GM19035 (cell line): Measurements from ENCODE around the gene PTRH2.
"Not testable (repeated sequence)": the region's sequence is repeated elsewhere in the genome, so short reads cannot be mapped to it uniquely, and the experiment has no call there.

Experiments
- ATAC-seq: cut with Tn5 transposase; IDR thresholded peaks from one replicate; pipeline ENCODE4 v1.9.1; 2021; ENCODE audit not compliant: unreplicated experiment

PTRH2 gene

DNA sequence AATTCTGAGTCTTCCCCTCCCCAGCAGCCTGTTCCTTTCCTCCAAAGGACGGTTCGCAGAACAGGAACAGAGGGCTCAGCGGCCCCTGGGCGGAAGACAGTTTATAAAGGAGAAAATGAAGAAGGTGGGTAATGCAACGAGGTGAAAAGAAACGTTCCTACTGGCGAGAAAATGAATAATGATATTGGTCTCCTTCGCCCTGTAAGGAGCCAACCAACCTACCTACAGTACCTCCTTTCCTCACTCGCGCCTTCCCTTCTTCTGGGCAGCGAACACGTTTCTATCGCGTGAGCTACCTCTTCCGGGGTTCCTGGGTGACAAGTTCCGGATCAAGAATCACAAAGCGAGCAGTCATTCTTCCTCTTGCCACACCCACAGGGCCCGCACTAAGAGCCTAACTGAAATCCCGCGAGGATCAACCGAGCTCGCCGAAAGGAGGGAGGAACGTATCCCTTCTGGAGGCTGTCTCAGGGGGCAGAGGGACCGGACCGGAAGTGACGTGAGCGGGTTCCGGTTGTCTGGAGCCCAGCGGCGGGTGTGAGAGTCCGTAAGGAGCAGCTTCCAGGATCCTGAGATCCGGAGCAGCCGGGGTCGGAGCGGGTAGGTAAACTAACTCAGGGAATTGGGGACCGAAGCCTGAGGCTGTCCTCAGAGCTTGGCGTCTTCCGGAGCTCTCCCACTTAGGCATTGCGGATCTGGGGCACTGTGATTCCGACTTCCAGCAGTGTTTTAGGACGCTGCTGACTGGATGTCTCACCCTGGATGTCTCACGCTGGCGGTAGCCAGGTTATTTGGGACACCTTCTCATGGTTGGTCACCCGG is at the start of gene PTRH2, which contains the start of gene VMP1:
TSS of gene PTRH2 (minus strand) at position 282 of the 822 bp plus-strand sequence. CDS start 9,452 bp downstream, outside the sequence.
TSS of gene VMP1 (plus strand) at position 506 of the 822 bp plus-strand sequence. CDS start 23,793 bp downstream, outside the sequence.
- ATAC-seq: peak; percentile 95

GRCh38 chr17:59756236-59756818 is 49.1 kb upstream of the PTRH2 start:
- no peak for ATAC-seq

- not testable (repeated sequence) for ATAC-seq
These were observed 47.8 kb upstream of the PTRH2 start for GRCh38 chr17:59755069-59755468.

- ATAC-seq: no peak
These were observed 47.3 kb upstream of the PTRH2 start for GRCh38 chr17:59754552-59754951.

- ATAC-seq: peak; percentile 67
These were observed 46.6 kb upstream of the PTRH2 start for GRCh38 chr17:59753522-59754467.

DNA sequence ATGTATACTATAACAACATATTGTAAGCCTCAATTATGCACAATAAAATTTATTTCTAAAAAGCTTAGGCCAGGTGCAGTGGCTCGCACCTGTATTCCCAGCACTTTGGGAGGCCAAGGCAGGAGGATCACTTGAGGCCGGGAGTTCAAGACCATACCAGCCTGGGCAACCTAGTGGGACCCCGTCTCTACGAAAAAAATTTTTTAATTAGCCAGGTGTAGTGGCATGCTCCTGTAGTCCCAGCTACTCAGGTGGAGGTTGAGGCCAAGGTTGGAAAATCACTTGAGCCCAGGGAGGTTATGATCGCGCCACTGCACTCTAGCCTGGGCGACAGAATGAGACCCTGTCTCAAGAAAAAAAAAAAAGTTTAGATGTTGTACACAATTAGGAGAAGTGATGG is 45.7 kb upstream of the PTRH2 start:
- ATAC-seq: no peak

GRCh38 chr17:59752446-59752845 is 45.2 kb upstream of the PTRH2 start:
- ATAC-seq: no peak

GRCh38 chr17:59751955-59752413 is 44.8 kb upstream of the PTRH2 start:
- peak; percentile 45 for ATAC-seq

DNA sequence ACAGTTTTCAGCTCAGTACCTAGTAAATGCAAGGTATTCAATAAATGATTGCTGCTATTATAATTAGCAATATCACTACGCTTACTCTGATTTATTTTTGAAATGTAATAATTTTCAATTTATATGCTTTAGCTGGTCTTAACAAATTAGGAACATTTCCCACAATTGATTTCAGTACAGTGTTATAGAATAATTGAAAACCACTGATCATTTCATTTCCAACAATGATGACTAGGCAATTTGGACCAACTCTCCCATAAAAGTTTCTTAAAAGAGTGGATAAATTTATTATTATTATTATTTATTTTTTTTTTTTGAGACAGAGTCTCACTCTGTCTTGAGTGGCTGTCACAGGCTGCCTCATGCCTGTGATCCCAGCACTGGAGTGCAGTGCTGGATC is 41.4 kb upstream of the PTRH2 start:
- ATAC-seq: no peak

DNA sequence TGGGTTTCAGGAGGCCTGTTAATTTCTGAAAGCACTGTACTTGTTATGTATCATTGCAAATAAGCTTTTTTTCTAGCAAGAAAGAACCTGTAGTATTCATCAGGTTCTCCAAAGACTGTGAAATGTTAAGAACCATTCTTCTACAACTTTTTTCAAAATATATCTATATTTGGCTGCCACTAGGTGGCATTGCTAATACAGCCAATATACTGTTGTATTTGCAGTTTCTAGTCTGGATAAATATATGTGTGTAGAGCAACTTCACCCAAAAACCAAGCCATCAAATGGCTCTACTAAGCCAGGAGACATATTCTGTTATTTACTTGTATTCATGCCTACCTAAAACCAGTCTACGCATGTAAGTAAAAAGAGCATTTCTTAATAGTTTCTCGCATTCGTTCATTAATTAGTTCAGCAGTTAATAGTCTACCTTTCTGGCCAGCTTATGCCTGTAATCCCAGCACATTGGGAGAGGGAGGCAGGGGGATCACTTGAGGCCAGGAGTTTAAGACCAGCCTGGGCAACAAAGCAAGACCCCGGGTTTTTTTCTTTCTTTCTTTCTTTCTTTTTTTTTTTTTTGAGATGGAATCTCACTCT is 39.7 kb upstream of the PTRH2 start:
- ATAC-seq: no peak

DNA sequence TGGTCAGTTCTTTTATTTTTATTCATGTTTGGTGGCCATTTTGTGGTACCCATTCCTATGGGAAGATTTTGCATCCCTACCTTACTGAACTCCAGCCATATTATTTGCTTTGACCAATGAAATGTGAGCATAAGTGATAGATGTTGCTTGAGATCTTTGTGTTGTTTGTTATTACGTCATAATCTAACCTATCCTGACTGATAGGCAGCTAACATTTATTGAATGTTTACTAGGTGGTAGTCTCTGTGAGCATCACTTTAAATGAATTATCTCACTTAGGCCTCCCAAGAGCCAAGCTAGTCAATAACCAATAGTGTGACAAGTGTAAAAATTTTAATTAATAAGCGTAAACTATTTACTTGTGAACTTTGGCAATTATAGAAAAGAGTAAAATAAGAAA is 37.8 kb upstream of the PTRH2 start:
- no peak for ATAC-seq

DNA sequence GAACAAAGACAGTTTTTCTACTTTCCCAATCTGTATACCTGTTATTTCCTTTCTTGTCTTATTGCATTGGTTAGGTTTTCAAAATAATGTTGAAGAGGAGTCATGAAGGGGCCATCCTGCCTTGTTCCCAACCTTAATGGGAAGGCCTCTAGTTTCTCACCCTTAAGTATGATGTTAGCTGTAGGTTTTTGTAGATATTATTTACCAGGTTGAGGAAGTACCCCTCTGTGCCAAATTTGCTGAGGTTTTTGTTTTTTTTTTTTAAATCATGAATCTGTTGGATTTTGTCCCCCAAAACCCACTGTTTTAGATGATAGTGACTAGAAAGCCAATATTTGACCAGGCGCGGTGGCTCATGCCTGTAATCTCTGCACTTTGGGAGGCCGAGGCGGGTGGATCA is 36.6 kb upstream of the PTRH2 start:
- ATAC-seq: no peak

DNA sequence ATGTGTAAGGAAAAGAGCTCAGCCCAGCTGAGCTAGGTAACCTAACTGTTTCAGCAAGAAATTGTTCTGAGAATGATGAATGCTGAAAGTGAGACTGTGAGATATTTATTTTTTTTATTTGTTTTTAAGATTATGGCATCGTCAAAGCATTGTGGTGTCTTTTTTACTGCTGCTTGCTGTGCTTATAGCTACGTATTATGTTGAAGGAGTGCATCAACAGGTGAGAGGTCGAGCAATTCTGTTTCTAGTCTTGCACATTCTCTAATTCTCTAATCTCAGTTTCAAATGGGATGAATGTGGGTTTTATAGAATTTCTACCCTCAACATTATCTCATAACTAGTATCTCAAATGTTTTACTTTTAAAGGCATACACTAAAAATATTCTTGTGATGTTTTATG is 30.1 kb upstream of the PTRH2 start:
- no peak for ATAC-seq

- no peak for ATAC-seq
These were observed 27.0 kb upstream of the PTRH2 start for GRCh38 chr17:59734226-59734625.

GRCh38 chr17:59733697-59734096 is 26.5 kb upstream of the PTRH2 start:
- no peak for ATAC-seq

DNA sequence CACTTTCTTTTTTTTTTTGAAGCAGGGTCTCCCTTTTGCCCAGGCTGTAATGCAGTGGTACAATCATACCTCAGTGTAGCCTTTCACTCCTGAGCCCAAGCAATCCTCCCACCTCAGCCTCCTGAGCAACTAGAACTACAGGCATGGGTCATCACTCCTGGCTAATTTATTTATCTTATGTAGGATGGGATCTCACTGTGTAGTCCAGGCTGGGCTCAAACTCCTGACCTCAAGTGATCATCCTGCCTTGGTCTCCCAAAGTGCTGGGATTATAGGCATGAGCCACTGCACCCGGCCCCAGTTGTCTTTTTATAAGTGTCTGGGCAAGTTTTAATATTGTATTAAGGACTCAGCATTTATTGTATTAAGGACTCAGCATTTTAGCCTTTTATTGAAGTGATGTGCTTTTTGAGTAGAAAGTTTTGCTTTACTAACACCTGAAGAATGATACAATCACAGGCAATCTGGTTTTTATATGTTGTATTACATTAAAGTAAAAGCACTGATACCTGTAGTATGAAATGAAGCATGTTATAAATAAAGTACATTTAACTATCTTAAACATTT is 23.1 kb upstream of the PTRH2 start:
- ATAC-seq: no peak

GRCh38 chr17:59727817-59728533 is 20.7 kb upstream of the PTRH2 start:
- ATAC-seq: no peak

GRCh38 chr17:59725691-59726090 is 18.5 kb upstream of the PTRH2 start:
- ATAC-seq: no peak

- ATAC-seq: no peak
These were observed 16.4 kb upstream of the PTRH2 start for GRCh38 chr17:59723607-59724006.

DNA sequence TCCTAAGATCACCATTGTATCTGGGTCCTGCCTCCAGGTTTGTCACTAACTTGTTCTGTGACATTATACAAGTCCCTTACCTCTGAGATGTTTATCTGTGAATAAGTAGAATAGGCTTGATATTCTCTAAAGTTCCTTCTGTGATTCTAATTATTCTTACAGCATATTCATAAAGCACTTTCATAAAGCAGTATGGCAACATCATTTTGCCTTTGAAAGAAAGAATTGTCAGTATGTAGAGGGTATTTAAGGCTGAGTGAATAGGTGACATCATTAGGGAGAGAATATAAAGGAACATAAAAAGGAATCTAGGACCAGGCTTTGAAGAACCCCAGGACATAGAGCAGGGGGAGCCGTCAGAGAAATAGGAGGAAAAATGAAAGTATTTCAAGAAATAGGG is 15.8 kb upstream of the PTRH2 start:
- ATAC-seq: no peak
